Adrenal gland (tissue), 5 donors: ENCODE data around the gene TNIK.

Source experiments
- POLR2A ChIP-seq, 2 donors: fragments of 450-650 bp; IDR thresholded peaks; one replicate each; pipeline ENCODE4 v1.6.1; 2017; ENCODE audit warnings: antibody characterized with exemption in 2 of 2, mild to moderate bottlenecking in 2 of 2, moderate library complexity in 1 of 2
- TF ChIP-seq, protein P1 (sequence below), 6 experiments: fragments of 450-650 bp in 4 of 6; fragments of 200-600 bp in 2 of 6; sonication (generic) in 1 of 6; IDR thresholded peaks; 1 replicate in 5 of 6; 2 replicates in 1 of 6; pipeline versions ENCODE4 v1.5.1 to v1.8.0; 2016 to 2021; ENCODE audit warnings: antibody characterized with exemption in 6 of 6, mild to moderate bottlenecking in 2 of 6, moderate library complexity in 1 of 6
- donor health status: DM: no; HTN: no; CAD: no.

DNA sequence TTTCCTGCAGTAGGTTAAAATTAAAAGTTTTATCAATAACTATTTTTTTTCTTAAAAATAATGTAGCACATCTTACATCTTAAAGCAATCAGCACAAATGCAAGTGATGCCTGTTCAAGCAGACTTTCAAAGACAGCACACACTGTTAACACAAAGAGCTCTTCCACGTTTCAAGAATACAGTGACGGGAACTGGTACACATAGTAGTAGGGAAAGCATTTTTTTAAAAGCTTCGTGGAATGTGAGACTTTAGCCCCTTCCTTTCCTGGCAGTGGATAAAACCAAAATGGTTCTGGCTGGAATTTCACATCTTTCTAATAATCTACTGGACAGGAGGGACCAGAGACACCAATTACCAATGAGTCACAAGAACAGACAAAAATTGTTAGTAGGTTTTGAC, 400.2 kb downstream of the TNIK start:
- TF ChIP-seq, protein P1, sequence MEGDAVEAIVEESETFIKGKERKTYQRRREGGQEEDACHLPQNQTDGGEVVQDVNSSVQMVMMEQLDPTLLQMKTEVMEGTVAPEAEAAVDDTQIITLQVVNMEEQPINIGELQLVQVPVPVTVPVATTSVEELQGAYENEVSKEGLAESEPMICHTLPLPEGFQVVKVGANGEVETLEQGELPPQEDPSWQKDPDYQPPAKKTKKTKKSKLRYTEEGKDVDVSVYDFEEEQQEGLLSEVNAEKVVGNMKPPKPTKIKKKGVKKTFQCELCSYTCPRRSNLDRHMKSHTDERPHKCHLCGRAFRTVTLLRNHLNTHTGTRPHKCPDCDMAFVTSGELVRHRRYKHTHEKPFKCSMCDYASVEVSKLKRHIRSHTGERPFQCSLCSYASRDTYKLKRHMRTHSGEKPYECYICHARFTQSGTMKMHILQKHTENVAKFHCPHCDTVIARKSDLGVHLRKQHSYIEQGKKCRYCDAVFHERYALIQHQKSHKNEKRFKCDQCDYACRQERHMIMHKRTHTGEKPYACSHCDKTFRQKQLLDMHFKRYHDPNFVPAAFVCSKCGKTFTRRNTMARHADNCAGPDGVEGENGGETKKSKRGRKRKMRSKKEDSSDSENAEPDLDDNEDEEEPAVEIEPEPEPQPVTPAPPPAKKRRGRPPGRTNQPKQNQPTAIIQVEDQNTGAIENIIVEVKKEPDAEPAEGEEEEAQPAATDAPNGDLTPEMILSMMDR (IDR thresholded peaks at IDR 0.05) = no peak
- TF ChIP-seq POLR2A (IDR thresholded peaks at IDR 0.05) = no peak
